HG02678 (cell line): ENCODE results near the gene NEUROG1.
"Not testable (repeated sequence)": the region's sequence is repeated elsewhere in the genome, so short reads cannot be mapped to it uniquely, and the experiment has no call there.

Experiments
- ATAC-seq: cut with Tn5 transposase; IDR thresholded peaks from one replicate; pipeline ENCODE4 v1.9.1; 2021; ENCODE audit warnings: mild to moderate bottlenecking, moderate library complexity; ENCODE audit not compliant: unreplicated experiment

NEUROG1 gene

GRCh38 chr5:135538261-135538660, 2.5 kb upstream of the NEUROG1 start:
- ATAC-seq = no peak

DNA sequence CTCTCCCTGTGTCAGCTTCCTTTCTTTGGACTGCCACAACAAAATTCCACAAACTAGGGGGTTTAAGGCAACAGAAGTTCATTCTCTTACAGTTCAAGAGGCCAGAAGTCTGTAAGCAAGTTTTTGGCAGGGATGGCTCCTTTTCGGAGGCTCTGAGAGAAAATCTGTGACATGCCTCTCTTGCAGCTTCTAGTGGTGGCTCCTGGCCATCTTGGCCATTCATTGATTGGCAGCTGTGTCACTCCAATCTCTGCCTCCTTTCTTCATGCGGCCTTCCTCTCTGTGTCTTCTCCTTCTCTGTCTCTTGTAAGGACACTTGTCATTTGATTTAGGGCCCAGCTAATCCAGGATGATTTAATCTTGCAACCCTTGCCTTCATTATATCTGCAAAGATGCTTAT, 2.0 kb upstream of the NEUROG1 start:
- no peak for ATAC-seq

DNA sequence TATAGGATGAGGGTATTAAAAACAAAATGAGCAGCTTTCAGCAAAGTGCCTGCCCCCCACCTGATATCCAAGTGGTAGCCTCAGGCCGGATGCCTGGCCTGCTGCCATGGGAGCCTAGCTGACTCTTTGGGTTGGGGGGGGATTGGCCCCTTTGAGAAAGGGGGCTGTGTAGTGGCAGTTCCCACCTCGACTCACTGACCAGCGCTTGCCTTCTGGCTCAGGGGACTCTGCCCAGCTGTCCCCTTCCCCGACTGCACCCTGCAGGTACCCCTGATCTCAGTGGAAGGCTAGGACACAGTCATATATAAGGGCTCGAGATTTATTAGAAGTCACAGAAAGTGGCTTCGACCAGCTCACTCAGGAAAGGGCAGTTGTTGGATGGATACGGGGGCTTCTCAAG, 1.5 kb upstream of the NEUROG1 start:
- no peak for ATAC-seq

DNA sequence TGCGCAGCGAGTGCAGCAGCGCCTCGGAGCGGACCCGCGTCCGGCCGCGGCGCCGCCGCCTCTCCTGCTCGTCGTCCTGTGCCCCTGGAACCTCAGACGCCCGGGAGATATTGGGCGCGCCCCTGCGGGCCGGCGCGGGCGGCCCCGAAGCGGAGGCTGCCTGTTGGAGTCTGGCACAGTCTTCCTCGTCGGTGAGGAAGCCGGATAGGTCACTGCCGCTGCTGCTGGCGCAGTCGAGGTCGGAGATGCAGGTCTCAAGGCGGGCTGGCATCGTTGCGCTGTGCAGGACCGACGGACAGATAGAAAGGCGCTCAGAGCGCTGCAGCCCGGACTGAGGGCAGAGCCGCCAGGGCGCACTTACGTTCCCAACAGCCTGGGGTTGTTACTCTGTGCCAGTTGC, 344 bp downstream of the NEUROG1 start:
- ATAC-seq = no peak

DNA sequence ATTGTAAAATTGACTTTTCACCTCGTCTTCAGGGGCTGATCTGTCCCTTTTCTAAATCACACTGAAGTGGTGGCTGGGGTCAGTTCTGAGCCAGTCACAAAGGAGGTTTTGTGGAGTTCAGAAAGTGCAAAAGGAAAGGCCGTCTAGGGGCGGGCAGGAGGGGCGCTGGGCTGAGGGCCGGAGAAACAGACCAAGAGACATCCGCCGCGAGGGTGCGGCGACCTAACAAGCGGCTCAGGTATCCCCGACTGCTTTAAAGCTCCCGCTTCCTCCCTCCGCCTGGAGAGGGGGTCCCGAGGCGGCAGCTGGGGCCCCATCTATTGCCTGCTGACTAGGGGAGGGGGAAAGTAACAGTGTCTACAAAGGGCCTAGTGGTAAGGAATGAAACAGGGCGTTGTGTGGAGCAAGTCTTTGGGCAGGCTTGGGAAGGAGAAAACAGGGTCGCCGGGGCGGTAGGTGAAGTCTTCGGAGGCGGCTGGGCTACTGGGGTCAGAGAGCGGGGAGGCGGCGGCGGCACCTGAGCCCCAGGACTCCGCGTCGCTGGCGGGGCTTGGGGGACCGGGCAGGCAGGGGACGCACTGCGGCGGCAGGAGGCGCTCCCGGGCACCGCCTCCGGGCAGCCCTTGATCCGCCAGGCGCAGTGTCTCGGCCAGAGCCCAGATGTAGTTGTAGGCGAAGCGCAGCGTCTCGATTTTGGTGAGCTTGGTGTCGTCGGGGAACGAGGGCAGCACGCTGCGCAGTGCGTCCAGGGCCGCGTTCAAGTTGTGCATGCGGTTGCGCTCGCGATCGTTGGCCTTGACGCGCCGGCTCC, 950 bp downstream of the NEUROG1 start:
- no peak for ATAC-seq

DNA sequence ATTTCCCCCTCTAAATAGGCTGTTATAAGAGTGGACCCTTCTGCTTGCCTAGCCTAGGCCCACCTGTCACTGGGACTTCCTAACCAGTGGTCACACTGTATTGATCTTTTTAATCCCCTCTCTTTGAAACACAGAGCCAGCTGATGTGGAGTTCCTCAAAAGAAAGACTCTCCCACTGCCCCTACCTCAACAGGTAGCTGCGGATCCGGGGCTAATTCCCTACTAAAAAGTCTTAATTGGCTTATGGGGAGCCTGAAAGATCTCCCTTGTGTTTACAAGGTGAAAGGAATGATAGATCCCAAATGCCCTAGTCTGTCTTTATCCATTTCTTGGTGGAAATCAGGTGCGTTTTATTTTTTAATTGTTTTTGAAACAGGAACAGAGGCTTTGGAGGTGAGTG, 2.0 kb downstream of the NEUROG1 start:
- no peak for ATAC-seq

GRCh38 chr5:135533334-135533733, 2.4 kb downstream of the NEUROG1 start:
- ATAC-seq = no peak

DNA sequence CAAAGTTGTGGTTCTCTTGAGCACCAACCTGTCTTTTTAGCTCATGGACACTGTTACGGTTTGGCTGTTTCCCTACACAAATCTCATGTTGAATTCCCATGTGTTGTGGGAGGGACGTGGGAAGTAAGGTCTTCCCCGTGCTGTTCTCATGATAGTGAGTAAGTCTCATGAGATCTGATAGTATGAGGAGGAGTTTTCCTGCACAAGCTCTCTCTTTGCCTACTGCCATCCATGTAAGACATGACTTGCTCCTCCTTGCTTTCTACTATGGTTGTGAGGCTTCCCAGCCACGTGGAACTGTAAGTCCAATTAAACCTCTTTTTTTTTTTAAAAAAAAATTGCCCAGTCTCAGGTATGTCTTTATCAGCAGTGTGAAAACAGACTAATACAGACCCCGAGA, 6.2 kb downstream of the NEUROG1 start:
- not testable (repeated sequence) for ATAC-seq

DNA sequence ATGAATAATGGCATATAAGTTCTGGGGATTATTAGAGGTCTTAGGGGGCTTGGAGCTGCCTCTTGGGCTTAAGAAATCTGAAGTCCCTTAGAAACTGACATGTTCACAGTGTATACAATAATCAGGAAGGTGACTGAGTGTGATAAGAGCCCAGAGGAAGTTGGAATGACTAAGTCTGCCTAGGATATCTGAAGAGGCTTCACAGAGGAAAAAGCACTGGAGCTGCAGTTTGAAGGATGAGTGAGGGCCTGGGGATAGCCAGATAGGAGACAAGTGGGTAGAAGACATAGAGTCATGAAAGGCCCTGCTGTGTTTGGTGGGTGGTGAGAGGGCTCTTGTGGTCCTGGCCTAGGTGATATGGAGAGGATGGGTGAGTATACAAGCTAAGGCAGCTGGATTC, 8.8 kb downstream of the NEUROG1 start:
- no peak for ATAC-seq

GRCh38 chr5:135521964-135522363, 13.8 kb downstream of the NEUROG1 start:
- ATAC-seq = no peak

DNA sequence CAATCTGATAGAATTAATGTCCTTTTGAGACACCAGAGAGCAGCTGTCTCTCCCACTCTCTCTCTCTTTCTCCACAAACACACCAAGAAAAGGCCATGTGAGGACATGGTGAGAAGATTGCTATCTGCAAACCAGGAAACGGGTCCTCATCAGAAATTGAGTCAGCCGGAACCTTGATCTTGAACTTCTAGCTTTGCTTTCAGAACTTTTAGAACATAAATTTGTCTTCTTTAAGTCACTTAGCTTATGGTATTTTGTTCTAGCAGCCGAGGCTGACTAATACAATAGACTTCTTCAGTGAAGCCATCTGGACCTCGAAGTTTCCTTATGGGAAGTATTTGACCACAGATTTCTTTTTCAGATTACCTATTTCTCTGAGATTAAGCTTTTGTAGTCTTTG, 18.1 kb downstream of the NEUROG1 start:
- ATAC-seq = no peak

- no peak for ATAC-seq
Observed at GRCh38 chr5:135514116-135514515, 21.6 kb downstream of the NEUROG1 start.

GRCh38 chr5:135511761-135512575, 23.8 kb downstream of the NEUROG1 start:
- no peak for ATAC-seq

DNA sequence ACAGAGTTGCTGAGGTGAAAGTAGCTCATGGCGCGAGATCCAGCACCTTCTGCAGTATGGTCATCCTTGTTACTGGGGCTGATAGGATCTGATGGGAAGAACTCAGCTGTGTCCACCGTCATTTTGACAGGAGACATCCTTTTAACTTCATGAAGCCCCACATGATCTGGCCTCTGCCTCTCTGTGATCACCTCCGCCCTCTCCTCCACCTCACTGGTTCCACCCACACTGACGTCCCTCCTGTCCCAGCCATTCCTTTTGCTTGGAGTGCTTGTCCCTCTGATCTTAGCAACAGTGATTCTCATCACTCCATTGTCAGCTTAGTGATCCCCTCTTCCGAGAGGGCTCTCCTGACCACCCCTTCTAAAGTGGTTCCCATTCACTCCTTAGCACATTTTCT, 25.8 kb downstream of the NEUROG1 start:
- ATAC-seq = no peak

GRCh38 chr5:135508496-135509005, 27.2 kb downstream of the NEUROG1 start:
- ATAC-seq = no peak

- ATAC-seq = no peak
Observed at GRCh38 chr5:135505973-135506372, 29.8 kb downstream of the NEUROG1 start.

DNA sequence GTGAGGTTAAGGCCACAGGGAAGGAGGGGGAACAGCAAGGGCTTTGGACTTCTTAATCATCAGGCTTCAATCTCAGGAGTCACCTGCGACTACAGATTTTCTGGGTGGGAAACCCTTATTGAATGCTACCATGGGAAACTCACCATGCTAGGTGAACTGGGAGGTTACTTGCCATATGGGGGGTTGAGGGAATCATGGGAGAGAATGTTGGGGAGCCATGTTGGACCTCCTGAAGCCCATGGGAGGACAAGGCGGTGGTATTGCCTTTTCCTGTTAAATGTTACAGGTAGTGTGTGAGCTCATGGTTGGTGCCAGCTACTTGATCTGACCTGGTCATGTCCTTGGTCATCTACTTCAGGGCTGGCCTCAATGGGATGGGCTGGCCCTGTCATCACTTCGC, 31.4 kb downstream of the NEUROG1 start:
- ATAC-seq = no peak

DNA sequence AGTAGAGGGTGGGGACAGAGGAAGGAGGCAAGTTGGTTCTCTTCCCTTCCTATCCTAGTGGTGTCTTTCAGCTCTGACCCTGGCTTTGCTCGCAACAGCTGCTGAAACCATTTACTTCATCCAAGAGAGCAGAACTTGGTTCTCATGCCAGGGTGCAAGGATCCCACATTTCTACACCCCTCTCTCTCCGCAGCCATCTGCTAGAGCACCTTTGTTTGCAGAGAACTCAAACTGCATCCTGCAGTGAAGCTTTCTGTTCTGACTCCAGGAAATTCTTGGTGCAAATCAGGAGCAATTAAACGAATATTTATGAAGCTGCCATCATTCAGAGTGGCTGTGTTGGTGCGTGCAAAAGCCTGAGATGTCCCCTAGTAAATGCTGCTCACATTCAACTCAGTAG, 31.9 kb downstream of the NEUROG1 start:
- ATAC-seq = no peak

DNA sequence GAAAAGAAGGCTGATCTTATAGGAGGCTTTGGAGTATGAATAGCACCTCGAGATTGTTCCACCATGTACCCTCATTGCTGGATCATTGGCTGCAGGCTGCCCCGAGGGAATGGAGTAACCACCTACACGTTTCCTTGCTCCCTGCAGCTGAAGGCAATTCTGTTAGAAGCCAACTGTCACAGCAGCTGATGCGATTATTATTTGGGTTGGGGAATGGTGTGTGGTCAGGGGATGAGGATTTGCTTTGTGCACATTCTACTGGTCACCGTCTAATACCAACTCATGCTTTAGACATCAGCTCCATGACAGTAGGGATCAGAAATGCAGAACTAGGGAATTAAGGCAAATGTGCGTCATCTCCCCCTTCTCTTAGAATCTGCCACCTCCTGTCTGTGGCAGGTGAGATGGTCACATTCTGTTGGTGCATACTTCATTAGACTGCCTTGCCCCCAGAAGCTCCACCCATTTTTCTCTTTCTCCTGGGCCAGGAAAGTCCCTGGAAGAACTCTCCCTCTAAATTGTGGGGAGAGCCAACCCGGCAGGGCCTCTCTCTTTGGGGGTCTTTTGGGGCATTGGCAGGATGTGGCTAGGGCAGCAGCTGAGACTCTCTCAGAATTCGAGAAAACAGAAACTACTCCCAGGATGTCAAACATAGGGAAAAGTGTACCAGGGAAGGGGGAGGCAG, 32.8 kb downstream of the NEUROG1 start:
- no peak for ATAC-seq

GRCh38 chr5:135501965-135502364, 33.8 kb downstream of the NEUROG1 start:
- ATAC-seq = no peak

DNA sequence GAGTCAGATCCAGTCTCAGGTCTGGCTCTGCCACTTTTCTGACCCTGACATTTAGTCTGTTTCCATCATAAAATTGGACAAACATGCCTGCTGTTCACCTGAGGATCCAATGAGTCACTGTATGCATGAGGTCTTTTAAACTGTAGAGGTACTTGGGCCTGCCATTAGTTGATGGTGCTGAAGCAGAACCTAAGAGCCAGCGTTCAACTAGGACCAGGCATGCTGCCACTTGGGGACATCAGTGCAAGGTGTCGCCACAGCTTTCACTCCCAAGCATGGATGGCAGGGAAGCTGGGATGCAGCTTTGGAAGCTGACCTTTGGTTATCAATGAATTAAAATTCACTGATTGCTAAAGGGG, 37.1 kb downstream of the NEUROG1 start:
- no peak for ATAC-seq
